OCI-LY7 (cell line): ENCODE results near the gene FZD8.

ENCODE experiments used
- CTCF ChIP-seq: fragments of 200-600 bp; sonication (generic); conservative IDR thresholded peaks from 2 replicates; pipeline ENCODE4 v1.5.1; 2014; ENCODE audit warnings: mild to moderate bottlenecking, antibody characterized with exemption, low read length, moderate library complexity, mixed read lengths
- EZH2phosphoT487 ChIP-seq: fragments of 200-600 bp; sonication (generic); IDR thresholded peaks from 2 replicates; pipeline ENCODE4 v1.6.1; 2018; ENCODE audit warnings: low read depth, borderline replicate concordance, mild to moderate bottlenecking, mixed run types, antibody characterized with exemption, low read length, moderate library complexity, mixed read lengths

- no peak for TF ChIP-seq CTCF
- TF ChIP-seq EZH2phosphoT487: no peak
Observed at GRCh38 chr10:35661236-35661635, 19.1 kb upstream of the FZD8 start.
